Peyer's patch (tissue), 4 donors: ENCODE data around the gene PRM1. TPM values are rescaled to one million over a fixed set of nuclear protein-coding genes. Genes with fewer than 3 reads are reported as not detected.

Experiments
- DNase-seq, 3 donors: peaks; one replicate each; pipeline ENCODE4 v3.0.0-alpha.2; 2017 to 2019
- H3K27ac ChIP-seq, 4 donors: fragments of 200-600 bp; sonication (generic); one replicate each; pipeline ENCODE4 v1.5.1; 2016 to 2019
- H3K27me3 ChIP-seq, 2 donors: fragments of 200-600 bp; sonication (generic); one replicate each; pipeline ENCODE4 v1.5.1; 2019
- H3K36me3 ChIP-seq, 3 donors: fragments of 200-600 bp; sonication (generic); one replicate each; pipeline ENCODE4 v1.5.1; 2016 to 2019
- H3K4me1 ChIP-seq, 4 donors: fragments of 200-600 bp; sonication (generic); one replicate each; pipeline ENCODE4 v1.5.1; 2016 to 2019
- H3K4me3 ChIP-seq, 4 donors: fragments of 200-600 bp; sonication (generic); 1 replicate in 3 of 4; 2 replicates in 1 of 4; pipeline ENCODE4 v1.5.1; 2016 to 2019; ENCODE audit warnings: mild to moderate bottlenecking in 1 of 4
- H3K9me3 ChIP-seq, 4 donors: fragments of 200-600 bp; sonication (generic); one replicate each; pipeline ENCODE4 v1.5.1; 2016 to 2019; ENCODE audit warnings: mild to moderate bottlenecking in 1 of 4
- POLR2A ChIP-seq, 2 donors: fragments of 450-650 bp; IDR thresholded peaks; one replicate each; pipeline ENCODE4 v1.5.1; 2017; ENCODE audit warnings: antibody characterized with exemption in 2 of 2, mild to moderate bottlenecking in 2 of 2, moderate library complexity in 2 of 2
- total RNA-seq, 4 donors: library from RNA; depleted of rRNA; stranded (reverse); fragments of >200 nt; gene quantifications; one replicate each; pipeline ENCODE4 v1.1.0, GENCODE V29; 2016
- TF ChIP-seq, protein P1 (sequence below), 6 experiments: fragments of 450-650 bp in 4 of 6; fragments of 200-600 bp in 2 of 6; sonication (generic) in 1 of 6; IDR thresholded peaks; one replicate each; pipeline ENCODE4 v1.5.1; 2017 to 2019; ENCODE audit warnings: antibody characterized with exemption in 6 of 6, mild to moderate bottlenecking in 3 of 6, moderate library complexity in 1 of 6

Gene PRM1
- total RNA-seq, 4 donors from 2014 or later: not detected

DNA sequence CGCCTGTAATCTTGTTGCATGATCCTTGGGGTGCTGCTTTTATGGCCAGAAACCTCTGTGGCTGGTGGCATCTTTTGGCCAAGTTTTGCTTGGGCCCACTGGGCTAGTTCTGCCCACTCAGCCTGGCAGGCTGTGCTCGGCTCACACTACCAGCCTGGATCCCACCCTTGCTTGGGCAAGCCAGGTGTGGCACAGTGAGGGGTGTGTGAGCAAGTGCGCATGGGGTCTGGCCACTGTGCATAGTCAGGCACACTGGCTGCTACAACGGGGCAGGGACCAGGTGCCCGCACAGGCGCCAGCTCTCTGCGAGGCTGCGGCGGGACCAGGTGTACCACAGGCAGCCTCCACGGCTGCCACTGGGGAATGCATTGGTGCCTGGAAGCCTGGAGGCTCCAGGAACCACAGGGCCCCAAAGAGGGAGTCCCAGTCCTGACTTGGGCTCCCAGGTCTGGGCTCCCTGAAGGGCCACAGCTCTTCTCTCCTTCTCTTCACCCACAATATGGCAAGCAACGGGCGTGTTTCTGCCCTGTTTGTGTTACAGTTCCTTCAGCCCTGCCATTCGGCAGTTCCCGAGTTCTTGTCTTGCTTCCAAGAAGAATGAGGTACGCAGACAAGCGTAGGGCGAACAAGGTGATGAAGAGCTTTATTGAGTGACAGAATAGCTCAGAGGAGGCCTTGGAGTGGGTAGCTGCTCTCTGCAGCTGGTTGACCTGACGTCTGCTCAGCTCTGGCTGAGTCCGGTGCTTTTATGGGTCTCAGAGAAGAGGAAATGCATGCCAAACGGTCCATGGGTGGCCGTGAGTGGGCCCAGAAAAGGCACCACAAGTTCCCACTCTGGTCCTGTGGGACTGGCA lies 26.7 kb upstream of the PRM1 start:
- TF ChIP-seq, protein P1, sequence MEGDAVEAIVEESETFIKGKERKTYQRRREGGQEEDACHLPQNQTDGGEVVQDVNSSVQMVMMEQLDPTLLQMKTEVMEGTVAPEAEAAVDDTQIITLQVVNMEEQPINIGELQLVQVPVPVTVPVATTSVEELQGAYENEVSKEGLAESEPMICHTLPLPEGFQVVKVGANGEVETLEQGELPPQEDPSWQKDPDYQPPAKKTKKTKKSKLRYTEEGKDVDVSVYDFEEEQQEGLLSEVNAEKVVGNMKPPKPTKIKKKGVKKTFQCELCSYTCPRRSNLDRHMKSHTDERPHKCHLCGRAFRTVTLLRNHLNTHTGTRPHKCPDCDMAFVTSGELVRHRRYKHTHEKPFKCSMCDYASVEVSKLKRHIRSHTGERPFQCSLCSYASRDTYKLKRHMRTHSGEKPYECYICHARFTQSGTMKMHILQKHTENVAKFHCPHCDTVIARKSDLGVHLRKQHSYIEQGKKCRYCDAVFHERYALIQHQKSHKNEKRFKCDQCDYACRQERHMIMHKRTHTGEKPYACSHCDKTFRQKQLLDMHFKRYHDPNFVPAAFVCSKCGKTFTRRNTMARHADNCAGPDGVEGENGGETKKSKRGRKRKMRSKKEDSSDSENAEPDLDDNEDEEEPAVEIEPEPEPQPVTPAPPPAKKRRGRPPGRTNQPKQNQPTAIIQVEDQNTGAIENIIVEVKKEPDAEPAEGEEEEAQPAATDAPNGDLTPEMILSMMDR (IDR thresholded peaks at IDR 0.05): no peak
- no peak for TF ChIP-seq POLR2A (IDR thresholded peaks at IDR 0.05)
- Histone ChIP-seq H3K27ac (peak overlapping the region in 2 of 4 donors; percentile 46 to 83), H3K27me3 (no peaks in the 10 kb centered on the region), H3K36me3 (no peaks in the 10 kb centered on the region), H3K4me1 (peaks cover 2 to 27% (median 19%) of the 10 kb centered on the region in 4 donors), H3K9me3 (no peaks in the 10 kb centered on the region), H3K4me3 (no peak overlapping the region)
- no peak for DNase-seq

DNA sequence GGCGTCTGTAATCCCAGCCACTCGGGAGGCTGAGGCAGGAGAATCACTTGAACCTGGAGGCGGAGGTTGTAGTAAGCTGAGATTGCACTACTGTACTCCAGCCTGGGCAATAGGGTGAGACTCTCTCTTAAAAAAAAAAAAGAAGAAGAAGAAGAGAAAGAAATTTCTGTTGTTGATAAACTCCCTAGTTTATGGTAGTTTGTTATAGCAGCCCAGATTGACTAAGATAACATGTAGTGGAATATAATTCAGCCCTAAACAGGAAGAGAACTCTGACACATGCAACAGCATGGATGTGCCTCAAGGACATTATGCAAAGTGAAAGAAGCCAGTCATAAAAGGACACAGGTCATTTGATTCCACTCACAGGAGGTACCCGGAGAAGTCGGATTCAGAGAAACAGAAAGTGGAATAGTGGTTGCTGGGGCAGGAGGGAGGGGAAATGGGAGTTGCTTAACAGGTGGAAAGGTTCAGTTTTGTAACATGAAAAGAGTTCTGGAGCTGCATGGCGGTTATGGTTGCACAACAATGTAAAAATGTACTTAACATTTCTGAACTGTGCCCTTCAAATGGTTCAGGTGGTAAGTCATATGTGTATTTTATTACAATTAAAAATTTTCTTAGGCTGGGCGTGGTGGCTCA lies 26.0 kb upstream of the PRM1 start:
- H3K4me3 ChIP-seq: no peak overlapping the region
- no peaks in the 10 kb centered on the region for H3K9me3 ChIP-seq
- no peaks in the 10 kb centered on the region for H3K36me3 ChIP-seq
- no peaks in the 10 kb centered on the region for H3K27me3 ChIP-seq
- no peak for DNase-seq
- TF ChIP-seq POLR2A (IDR thresholded peaks at IDR 0.05): no peak
- TF ChIP-seq, protein P1 (IDR thresholded peaks at IDR 0.05): no peak
- peaks cover 0 to 20% (median 12%) of the 10 kb centered on the region in 4 donors for H3K4me1 ChIP-seq
- peak overlapping the region in 2 of 4 donors; percentile 46 to 83 for H3K27ac ChIP-seq

DNA sequence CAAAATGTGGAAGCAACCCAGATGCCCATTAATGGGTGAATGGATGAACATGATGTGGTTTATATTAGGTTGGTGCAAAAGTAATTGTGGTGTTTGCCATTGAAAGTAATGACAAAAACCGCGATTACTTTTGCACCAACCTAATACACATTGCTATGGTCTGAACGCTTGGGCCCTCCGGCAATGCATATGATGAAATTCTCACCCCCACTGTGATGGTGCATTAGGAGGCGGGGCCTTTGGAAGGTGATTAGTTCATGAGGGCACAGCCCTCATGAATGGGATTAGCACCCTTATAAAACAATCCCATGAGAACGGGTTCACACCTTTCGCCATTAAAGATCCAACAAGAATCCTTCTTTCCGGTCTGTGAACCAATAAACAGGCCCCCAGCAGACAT lies 25.3 kb upstream of the PRM1 start:
- TF ChIP-seq POLR2A (IDR thresholded peaks at IDR 0.05): no peak
- TF ChIP-seq, protein P1 (IDR thresholded peaks at IDR 0.05): no peak
- DNase-seq: no peak
- Histone ChIP-seq H3K27ac (no peak overlapping the region), H3K27me3 (no peaks in the 10 kb centered on the region), H3K9me3 (no peaks in the 10 kb centered on the region), H3K36me3 (no peaks in the 10 kb centered on the region), H3K4me3 (no peak overlapping the region), H3K4me1 (peaks cover 0 to 16% (median 8%) of the 10 kb centered on the region in 4 donors)

DNA sequence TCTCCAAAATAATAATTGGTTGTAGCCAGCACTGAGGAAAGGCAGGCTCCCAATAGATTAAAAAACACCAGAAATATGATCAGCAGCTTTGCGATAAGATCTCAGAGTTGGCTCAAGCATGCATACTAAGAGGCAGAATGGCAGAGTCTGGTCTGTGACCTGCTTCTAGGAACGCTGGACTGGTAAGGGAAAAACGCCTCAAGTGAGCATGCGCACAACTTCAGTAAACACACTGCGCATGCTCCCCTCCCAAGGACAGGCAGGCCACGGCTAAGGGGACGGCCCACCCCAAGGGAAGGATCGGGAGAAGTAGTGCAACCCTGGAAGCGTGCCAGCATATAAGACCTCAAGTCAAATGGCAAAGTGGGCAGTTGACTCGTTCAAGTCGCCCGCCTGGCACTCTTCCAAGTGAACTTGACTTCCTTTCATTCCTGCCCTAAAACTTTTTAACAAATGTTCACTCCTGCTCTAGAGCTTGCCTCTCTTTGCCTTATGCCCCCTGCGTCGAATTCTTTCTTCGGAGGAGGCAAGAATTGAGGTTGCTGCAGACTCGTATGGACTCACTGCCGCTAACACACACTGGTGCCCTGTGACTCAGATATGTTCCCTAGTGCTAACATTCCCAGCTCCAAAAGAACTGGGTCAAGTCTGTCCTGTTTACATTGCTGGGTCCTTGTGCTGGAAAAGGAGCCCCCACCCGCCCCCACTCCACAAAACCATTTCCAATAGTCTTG lies 22.4 kb upstream of the PRM1 start:
- no peaks in the 10 kb centered on the region for H3K9me3 ChIP-seq
- H3K27ac ChIP-seq: no peak overlapping the region
- no peak for DNase-seq
- H3K4me3 ChIP-seq: no peak overlapping the region
- peaks cover 0 to 17% (median 7%) of the 10 kb centered on the region in 4 donors for H3K4me1 ChIP-seq
- TF ChIP-seq POLR2A (IDR thresholded peaks at IDR 0.05): no peak
- TF ChIP-seq, protein P1 (IDR thresholded peaks at IDR 0.05): no peak
- no peaks in the 10 kb centered on the region for H3K27me3 ChIP-seq
- no peaks in the 10 kb centered on the region for H3K36me3 ChIP-seq

DNA sequence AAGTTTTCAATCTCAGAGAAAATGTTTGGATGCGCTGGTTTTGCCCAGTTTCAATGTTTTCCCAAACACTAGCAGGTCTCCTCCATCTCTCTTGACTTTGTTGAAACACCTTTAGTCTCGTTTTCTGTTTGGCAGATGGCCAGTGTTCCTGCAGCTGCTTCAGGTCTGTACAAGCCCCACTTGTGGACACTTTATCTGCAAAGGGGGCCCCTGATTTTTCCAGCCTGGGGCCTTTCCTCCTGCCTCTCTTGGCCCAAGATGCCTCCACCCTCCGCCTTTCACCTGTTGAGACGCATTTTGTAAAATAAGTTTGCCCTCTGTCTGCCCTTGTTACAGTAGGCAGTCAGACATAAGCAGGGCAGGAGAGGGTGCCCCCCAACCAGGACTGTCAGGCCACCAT lies 21.8 kb upstream of the PRM1 start:
- no peaks in the 10 kb centered on the region for H3K36me3 ChIP-seq
- H3K9me3 ChIP-seq: no peaks in the 10 kb centered on the region
- H3K4me3 ChIP-seq: no peak overlapping the region
- no peaks in the 10 kb centered on the region for H3K27me3 ChIP-seq
- peaks cover 0 to 18% (median 7%) of the 10 kb centered on the region in 4 donors for H3K4me1 ChIP-seq
- DNase-seq: no peak
- H3K27ac ChIP-seq: no peak overlapping the region
- TF ChIP-seq POLR2A (IDR thresholded peaks at IDR 0.05): no peak
- TF ChIP-seq, protein P1 (IDR thresholded peaks at IDR 0.05): no peak
